Measurements from ENCODE around the gene RBM39.

DNA sequence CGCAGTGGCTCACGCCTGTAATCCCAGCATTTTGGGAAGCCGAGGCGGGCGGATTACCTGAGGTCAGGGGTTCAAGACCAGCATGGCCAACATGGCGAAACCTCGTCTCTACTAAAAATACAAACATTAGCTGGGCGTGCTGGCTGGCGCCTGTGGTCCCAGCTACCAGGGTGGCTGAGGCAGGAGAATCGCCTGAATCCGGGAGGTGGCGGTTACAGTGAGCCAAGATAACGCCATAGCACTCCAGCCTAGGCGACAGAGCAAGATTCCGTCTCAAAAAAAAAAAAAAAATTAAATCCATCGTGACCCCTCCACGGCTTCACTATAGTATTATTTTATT, 76.1 kb downstream of the RBM39 start:
- TF ChIP-seq, protein P1, sequence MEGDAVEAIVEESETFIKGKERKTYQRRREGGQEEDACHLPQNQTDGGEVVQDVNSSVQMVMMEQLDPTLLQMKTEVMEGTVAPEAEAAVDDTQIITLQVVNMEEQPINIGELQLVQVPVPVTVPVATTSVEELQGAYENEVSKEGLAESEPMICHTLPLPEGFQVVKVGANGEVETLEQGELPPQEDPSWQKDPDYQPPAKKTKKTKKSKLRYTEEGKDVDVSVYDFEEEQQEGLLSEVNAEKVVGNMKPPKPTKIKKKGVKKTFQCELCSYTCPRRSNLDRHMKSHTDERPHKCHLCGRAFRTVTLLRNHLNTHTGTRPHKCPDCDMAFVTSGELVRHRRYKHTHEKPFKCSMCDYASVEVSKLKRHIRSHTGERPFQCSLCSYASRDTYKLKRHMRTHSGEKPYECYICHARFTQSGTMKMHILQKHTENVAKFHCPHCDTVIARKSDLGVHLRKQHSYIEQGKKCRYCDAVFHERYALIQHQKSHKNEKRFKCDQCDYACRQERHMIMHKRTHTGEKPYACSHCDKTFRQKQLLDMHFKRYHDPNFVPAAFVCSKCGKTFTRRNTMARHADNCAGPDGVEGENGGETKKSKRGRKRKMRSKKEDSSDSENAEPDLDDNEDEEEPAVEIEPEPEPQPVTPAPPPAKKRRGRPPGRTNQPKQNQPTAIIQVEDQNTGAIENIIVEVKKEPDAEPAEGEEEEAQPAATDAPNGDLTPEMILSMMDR (IDR thresholded peaks at IDR 0.05; ENCODE audit: low read depth, low read length): no peak
- no peak for TF ChIP-seq EZH2phosphoT487 (IDR thresholded peaks at IDR 0.05; ENCODE audit: low read depth)
